Adipocyte (in vitro differentiated cells): ENCODE results near the gene AQR.
A peak's percentile ranks its signal among the peaks of the same experiment; 100 is the strongest.
"Not testable (repeated sequence)": the region's sequence is repeated elsewhere in the genome, so short reads cannot be mapped to it uniquely, and the experiment has no call there.

ENCODE experiments used
- DNase-seq: peaks from one replicate; pipeline ENCODE4 v3.0.0-alpha.2; 2015; ENCODE audit warnings: low read depth
- H3K27me3 ChIP-seq: replicated peaks from 2 replicates; pipeline ENCODE4 v1.7.0; 2013; ENCODE audit warnings: mild to moderate bottlenecking, low read length, moderate library complexity; ENCODE audit not compliant: control insufficient read depth, insufficient read depth
- H3K36me3 ChIP-seq: 2 replicates; pipeline ENCODE4 v1.7.0; 2013; ENCODE audit warnings: low read length, mild to moderate bottlenecking, moderate library complexity; ENCODE audit not compliant: control insufficient read depth, insufficient read depth, severe bottlenecking
- H3K4me1 ChIP-seq: 2 replicates; pipeline ENCODE4 v1.7.0; 2013; ENCODE audit warnings: mild to moderate bottlenecking, low read length, moderate library complexity; ENCODE audit not compliant: control insufficient read depth, insufficient read depth
- H3K4me3 ChIP-seq: 2 replicates; pipeline ENCODE4 v1.7.0; 2013; ENCODE audit warnings: mild to moderate bottlenecking, low read length, moderate library complexity
- H3K9ac ChIP-seq: 2 replicates; pipeline ENCODE4 v1.7.0; 2013; ENCODE audit warnings: mild to moderate bottlenecking, low read length, moderate library complexity
- H3K9me3 ChIP-seq: 2 replicates; pipeline ENCODE4 v1.7.0; 2013; ENCODE audit warnings: mild to moderate bottlenecking, low read length, moderate library complexity; ENCODE audit not compliant: control insufficient read depth

Gene AQR

DNA sequence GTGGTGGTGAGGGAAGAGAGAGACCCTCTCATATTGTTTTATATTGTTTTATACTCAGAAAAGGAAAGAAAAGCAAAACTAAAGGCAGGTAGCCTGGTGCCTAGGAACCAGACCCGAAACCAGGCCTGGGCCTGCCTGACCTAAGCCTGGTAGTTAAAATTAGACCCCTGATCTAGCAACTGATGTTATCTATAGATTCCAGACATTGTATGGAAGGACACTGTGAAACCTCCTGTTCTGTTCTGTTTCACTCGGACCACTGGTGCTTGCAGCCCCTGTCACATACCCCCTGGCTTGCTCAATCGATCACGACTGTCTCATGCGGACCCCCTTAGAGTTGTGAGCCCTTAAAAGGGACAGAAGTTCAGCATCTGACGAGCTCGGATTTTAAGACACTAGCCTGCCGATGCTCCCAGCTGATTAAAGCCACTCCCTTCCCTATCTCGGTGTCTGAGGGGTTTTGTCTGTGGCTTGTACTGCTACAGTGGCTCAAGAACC is 156.6 kb downstream of the AQR start:
- H3K9me3 ChIP-seq, H3K4me3 ChIP-seq, DNase-seq, H3K36me3 ChIP-seq, H3K27me3 ChIP-seq: not testable (repeated sequence)
- peaks cover 37% of the 10 kb centered on the region for H3K4me1 ChIP-seq
- peak overlapping the region; percentile 53 for H3K9ac ChIP-seq

DNA sequence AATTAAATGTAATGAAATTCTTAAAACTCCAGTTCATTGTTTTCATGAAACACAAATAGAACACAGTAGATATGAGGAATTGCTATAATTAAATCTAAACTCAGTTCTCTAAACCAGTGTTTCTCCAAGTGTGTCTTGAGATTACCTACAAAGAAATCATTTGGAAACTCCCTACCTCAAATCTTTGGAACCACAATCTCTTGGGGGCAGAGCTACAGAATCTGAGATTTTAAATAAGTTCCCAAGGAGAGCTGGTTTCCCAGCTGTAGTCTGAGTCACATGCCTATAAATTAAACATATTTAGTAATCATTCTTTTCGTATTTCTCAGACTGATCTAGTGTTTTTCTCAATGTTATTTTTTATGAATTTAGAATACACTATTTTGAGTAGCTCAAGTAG is 157.2 kb downstream of the AQR start:
- Histone ChIP-seq H3K27me3 (no peaks in the 10 kb centered on the region), H3K9ac (no peak overlapping the region), H3K4me1 (peaks cover 37% of the 10 kb centered on the region), H3K4me3 (no peak overlapping the region), H3K9me3 (no peaks in the 10 kb centered on the region), H3K36me3 (no peaks in the 10 kb centered on the region)
- peak; percentile 58 for DNase-seq

DNA sequence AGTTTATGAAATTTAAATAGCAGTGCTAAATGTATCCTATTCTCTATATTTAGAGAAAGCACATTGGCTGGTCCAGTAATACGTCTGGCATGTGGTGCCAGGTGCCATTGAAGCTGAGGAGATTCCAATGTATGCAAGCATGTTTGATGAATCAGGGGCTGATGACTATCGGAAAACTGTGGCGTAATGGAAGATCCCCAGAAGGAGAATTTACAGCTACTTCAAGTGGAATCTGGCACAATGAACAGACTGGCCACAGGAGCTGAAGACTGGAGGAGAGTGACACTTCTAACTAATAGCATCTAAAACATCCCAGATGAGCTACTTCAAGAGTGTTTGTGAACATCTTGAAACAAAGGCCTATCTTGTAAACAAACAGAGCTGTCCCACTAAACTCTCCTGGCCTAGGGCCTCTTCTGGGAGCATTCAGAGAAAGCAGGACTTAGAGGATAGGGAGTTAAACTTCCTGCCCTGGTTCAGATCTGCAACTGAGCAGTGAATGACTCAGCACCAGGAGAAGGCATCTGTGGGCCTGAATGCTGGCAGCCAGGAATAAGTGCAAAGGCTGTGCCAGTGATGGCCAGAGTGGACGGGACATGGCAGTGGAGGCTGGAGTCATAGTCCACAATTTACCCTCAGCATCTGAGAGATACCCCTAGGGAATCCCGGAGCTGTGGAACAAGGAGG is 159.0 kb downstream of the AQR start:
- DNase-seq, result peak; percentile 92
- no peak overlapping the region for H3K4me3 ChIP-seq

DNA sequence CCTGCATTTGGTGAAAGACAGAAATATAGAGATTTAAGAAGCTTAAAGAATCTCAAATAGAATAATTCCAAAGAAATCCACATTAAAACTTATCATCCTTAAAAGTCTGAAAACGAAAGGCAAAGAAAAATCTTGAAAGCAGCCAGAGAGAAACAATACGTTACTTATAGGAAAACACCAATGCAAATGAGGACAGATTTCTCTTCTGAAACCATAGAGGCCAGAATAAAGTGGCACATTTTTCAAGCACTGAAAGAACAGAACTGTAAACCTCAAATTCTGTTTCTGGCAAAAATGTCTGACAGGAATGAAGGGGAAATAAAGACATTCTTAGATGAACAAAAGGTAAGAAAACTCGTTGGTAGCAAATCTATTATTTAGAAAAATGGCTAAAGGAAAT is 160.4 kb downstream of the AQR start:
- no peak for DNase-seq
- Histone ChIP-seq H3K27me3 (no peaks in the 10 kb centered on the region), H3K9ac (no peak overlapping the region), H3K9me3 (no peaks in the 10 kb centered on the region), H3K4me3 (no peak overlapping the region), H3K4me1 (peaks cover 35% of the 10 kb centered on the region), H3K36me3 (no peaks in the 10 kb centered on the region)

More for the DNA sequence above, 159.0 kb downstream of the AQR start:
- Histone ChIP-seq H3K4me1 (peaks cover 37% of the 10 kb centered on the region), H3K9ac (peak overlapping the region; percentile 13), H3K27me3 (no peaks in the 10 kb centered on the region), H3K9me3 (no peaks in the 10 kb centered on the region), H3K36me3 (no peaks in the 10 kb centered on the region)

DNA sequence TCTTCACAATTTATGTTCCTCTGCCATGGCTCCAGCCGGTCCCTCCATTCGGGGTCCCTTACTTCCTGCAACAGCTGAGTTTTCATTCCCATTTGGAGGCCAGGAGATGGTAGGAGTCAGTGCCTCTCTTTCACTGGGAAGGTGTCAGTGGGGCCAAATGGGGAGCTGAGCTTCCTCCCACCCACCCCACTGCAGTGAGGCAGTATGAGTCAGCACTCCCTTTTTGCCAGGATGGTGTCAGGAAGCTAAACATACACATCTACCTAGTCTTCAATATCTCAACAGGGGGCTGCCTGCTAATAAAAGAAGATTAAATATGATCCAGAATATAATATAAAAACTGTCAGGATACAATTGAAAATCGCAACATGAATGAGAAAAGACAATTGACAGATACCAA is 161.5 kb downstream of the AQR start:
- Histone ChIP-seq H3K27me3 (no peaks in the 10 kb centered on the region), H3K9me3 (no peaks in the 10 kb centered on the region), H3K36me3 (no peaks in the 10 kb centered on the region), H3K4me1 (peaks cover 24% of the 10 kb centered on the region), H3K9ac (no peak overlapping the region), H3K4me3 (no peak overlapping the region)
- DNase-seq, result no peak

DNA sequence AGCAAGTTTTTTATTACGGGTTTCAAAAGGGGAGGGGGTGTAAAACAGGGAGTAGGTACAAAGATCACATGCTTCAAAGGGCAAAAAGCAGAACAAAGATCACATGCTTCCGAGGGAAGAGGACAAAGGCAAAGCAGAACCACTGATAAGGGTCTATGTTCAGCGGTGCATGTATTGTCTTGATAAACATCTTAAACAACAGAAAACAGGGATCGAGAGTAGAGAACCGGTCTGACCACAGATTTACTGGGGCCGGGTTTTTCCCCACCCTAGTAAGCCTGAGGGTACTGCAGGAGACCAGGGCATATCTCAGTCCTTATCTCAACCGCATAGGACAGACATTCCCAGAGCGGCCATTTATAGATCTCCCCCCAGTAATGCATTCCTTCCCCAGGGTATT is 162.3 kb downstream of the AQR start:
- peaks cover 19% of the 10 kb centered on the region for H3K4me1 ChIP-seq
- H3K4me3 ChIP-seq, H3K9me3 ChIP-seq, DNase-seq, H3K27me3 ChIP-seq, H3K9ac ChIP-seq, H3K36me3 ChIP-seq: not testable (repeated sequence)

DNA sequence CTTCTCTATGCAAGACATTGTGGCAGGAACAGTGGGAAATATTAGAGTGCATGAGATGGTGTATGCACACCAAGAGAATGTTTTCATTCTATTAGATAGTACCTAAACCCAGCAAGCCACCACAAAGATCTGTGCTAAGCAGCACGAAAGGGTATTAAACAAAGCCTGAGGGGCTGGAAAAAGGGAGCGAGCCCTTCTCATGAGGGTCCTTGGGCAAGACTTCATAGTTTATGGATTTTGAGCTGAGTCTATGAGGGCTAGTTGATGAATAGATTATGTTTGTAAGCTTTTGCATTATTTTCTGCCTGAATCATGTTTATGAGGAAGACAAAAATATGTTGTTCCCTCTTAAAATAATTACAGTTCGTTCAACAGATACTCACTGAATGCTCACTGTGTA is 164.8 kb downstream of the AQR start:
- Histone ChIP-seq H3K9me3 (no peaks in the 10 kb centered on the region), H3K4me1 (peaks cover under 1% of the 10 kb centered on the region), H3K9ac (no peak overlapping the region), H3K4me3 (no peak overlapping the region), H3K36me3 (no peaks in the 10 kb centered on the region), H3K27me3 (no peaks in the 10 kb centered on the region)
- DNase-seq, result no peak

DNA sequence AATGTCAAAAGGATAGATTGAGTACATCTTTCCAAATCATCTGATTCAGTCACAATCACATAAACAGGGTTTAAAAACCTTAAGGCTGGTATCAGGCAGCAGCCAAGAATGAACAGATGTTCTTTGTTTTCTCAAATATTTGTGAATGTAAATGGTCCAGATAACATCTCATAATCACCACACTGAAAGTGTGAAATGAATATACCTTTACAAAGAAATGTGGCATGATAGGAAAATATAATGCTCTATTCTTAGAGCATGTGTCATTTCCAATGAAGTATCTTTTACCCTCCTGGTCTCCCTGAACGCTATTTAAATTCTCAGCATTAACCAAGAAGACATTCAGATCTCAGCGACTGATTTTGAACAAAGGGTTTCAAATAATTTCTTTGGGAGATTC is 165.4 kb downstream of the AQR start:
- H3K9ac ChIP-seq, result no peak overlapping the region

DNA sequence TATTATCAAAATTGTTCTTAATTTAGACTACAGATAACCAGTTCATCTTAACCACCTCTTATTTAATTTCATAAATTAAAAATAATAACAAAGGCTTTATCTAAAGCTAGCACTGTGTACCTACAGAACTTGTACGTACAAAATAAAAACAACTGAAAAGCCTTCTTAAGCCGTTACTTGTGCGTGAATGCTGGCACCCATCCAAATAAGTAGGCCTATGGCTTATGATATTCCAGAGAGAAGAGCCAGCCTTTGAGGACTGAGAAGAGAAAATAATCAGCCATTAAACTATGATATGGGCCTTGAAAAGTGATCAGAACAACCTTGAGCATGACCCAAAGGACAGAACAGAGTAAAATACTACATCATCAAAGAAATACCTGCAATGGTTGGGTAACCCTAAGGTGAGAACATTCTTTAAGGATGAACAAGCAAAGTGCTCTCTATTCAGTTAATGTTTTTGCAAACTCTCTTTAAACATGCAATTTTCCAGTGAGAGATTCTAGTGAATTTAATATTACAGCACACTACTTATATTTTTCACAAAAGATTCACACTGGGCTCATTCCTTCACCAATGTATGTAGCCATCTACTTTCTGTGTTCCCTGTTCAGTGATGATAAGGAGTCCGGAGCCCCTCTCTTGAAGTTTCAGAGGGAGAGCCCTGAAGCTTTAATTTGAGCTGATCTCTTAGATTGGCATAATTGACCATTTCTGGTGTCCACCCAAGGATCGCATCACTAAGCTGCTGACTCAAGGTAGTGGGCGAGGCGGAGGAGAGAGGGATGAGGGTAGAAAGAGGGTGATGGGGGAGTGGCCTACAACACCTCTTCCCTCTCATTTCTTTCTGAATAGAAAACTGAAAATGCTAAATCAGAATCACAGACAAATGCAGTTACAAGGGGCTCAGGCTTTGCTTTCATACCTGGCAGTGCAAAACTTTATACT is 166.5 kb downstream of the AQR start:
- no peak for DNase-seq
- Histone ChIP-seq H3K27me3 (no peaks in the 10 kb centered on the region), H3K9me3 (no peaks in the 10 kb centered on the region), H3K4me1 (peaks cover 4% of the 10 kb centered on the region), H3K9ac (no peak overlapping the region), H3K4me3 (no peak overlapping the region), H3K36me3 (no peaks in the 10 kb centered on the region)

More for the DNA sequence above, 165.4 kb downstream of the AQR start:
- no peaks in the 10 kb centered on the region for H3K27me3 ChIP-seq
- H3K4me1 ChIP-seq, result peaks cover 2% of the 10 kb centered on the region
- H3K36me3 ChIP-seq, result no peaks in the 10 kb centered on the region
- H3K9me3 ChIP-seq, result no peaks in the 10 kb centered on the region
- DNase-seq, result no peak
- H3K4me3 ChIP-seq, result no peak overlapping the region

DNA sequence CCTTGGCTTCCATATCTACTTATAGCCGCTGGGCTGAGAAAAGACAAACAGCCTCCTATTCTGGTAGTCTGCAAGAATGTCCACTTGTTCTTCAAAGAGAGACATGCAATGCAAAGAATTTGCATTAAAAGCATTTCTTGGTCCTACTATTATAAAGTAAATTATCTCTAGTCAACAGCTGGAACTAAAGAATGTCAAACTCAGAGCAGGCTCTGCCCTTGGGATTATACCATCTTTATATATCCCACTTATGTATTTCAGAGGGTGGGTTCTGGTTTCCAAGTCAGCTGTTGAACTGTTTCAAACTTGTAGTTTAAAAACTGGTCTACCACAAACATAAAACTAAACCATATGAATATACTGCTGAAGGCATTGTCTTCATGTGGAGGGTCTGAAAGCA is 167.2 kb downstream of the AQR start:
- Histone ChIP-seq H3K27me3 (no peaks in the 10 kb centered on the region), H3K36me3 (no peaks in the 10 kb centered on the region), H3K4me1 (peaks cover 4% of the 10 kb centered on the region), H3K4me3 (no peak overlapping the region), H3K9ac (no peak overlapping the region), H3K9me3 (no peaks in the 10 kb centered on the region)
- no peak for DNase-seq
